C4-2B (cell line): Measurements from ENCODE around the gene ATG9A.

Source experiments
- H3K27ac ChIP-seq: fragments of 450-650 bp; 2 replicates; pipeline ENCODE4 v1.5.1; 2017
- ZFX ChIP-seq: fragments of 450-650 bp; IDR thresholded peaks from 2 replicates; pipeline ENCODE4 v1.6.1; 2017
- TF ChIP-seq, protein P1 (sequence below): fragments of 450-650 bp; conservative IDR thresholded peaks from 2 replicates; pipeline ENCODE4 v1.5.1; 2017; ENCODE audit warnings: mild to moderate bottlenecking

Gene ATG9A

GRCh38 chr2:219245148-219245898 is 15.9 kb upstream of the ATG9A start, which contains the start of the genes GLB1L and STK16:
Gene GLB1L (minus strand): TSS chr2:219245444. CDS start chr2:219243573, 1,871 bp downstream.
Gene STK16 (plus strand): TSS chr2:219245479. CDS start chr2:219246000, 521 bp downstream.
- TF ChIP-seq, protein P1, sequence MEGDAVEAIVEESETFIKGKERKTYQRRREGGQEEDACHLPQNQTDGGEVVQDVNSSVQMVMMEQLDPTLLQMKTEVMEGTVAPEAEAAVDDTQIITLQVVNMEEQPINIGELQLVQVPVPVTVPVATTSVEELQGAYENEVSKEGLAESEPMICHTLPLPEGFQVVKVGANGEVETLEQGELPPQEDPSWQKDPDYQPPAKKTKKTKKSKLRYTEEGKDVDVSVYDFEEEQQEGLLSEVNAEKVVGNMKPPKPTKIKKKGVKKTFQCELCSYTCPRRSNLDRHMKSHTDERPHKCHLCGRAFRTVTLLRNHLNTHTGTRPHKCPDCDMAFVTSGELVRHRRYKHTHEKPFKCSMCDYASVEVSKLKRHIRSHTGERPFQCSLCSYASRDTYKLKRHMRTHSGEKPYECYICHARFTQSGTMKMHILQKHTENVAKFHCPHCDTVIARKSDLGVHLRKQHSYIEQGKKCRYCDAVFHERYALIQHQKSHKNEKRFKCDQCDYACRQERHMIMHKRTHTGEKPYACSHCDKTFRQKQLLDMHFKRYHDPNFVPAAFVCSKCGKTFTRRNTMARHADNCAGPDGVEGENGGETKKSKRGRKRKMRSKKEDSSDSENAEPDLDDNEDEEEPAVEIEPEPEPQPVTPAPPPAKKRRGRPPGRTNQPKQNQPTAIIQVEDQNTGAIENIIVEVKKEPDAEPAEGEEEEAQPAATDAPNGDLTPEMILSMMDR = no peak
- TF ChIP-seq ZFX = peak; percentile 77

DNA sequence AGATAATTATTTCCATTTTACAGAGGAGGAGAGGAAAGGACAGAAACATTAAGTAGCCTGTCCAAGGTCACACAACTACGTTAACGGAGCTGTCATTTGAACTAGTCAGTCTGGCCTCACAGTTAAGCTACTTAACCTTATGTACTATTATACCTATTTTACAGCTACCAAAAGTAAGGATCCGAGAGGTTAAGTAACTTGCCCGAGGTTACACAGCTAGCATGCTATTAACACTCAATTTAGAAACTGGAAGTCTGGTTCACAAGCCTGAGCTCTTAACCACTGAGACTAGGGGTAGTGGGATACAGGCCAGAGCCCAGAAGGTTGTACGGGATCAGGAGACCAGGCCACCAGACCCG is 15.3 kb upstream of the ATG9A start:
- H3K27ac ChIP-seq = peak overlapping the region; percentile 81
- TF ChIP-seq ZFX = no peak
- TF ChIP-seq, protein P1 = no peak

More at GRCh38 chr2:219245148-219245898, 15.9 kb upstream of the ATG9A start, which contains the start of the genes GLB1L and STK16:
- peak within 1 kb of the TSS; percentile 81 for H3K27ac ChIP-seq

DNA sequence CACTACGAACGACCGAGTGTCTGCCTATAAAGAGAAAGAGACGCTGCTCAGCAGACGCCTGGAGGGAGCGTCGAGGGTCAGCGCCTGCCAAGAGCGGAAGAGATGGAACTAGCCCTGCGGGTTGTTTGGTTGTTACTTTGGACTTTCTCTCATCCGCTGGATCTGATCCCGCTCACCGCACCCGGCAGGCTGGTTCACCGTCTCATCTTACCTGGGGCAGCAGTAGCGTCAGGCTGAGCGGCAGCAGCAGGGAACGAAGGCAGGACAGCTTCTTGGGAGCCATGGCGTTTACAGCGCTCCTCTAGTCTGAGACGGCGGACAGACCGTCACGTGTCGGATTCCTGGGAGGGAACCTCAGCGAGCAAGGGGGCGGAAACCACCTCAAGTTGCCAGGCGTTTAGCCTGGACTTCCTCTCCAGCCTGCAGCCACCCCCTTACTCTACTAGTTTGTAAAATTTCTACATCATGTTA is 13.9 kb upstream of the ATG9A start:
- no peak overlapping the region for H3K27ac ChIP-seq
- TF ChIP-seq, protein P1 = no peak
- no peak for TF ChIP-seq ZFX

GRCh38 chr2:219234331-219234730 is 4.9 kb upstream of the ATG9A start:
- H3K27ac ChIP-seq = no peak overlapping the region
- TF ChIP-seq ZFX = no peak
- TF ChIP-seq, protein P1 = no peak

DNA sequence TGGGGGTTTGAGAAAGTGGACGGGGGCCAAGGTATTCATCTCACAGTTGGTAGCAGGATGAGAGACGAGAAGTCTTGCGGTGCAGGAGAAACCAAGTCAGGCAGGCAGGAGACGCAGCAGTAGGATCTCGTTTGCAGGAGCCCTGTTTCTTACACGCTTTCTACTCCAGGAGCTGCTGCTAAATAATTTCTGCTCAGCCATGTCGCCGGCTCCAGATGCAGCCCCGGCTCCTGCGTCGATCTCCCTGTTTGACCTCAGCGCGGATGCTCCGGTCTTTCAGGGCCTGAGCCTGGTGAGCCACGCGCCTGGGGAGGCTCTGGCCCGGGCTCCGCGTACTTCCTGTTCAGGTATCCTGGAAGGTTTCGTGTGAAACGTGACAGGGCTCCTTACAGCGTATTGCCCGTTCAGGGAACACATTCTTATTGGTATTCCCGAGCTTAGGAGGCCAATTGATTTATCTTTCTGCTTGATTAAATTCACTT is 664 bp upstream of the ATG9A start:
- TF ChIP-seq, protein P1 = no peak
- no peak for TF ChIP-seq ZFX
- peak overlapping the region; percentile 88 for H3K27ac ChIP-seq

- no peak for TF ChIP-seq ZFX
- TF ChIP-seq, protein P1 = no peak
- H3K27ac ChIP-seq = peak overlapping the region; percentile 88
Observed at GRCh38 chr2:219228911-219229304, 528 bp downstream of the ATG9A start.
